SW 1271 (cell line): ENCODE measurements around the gene FBRS.
"Not testable (repeated sequence)": the region's sequence is repeated elsewhere in the genome, so short reads cannot be mapped to it uniquely, and the experiment has no call there.

Experiments used
- DNase-seq, 2 experiments: peaks; one replicate each; lab custom pipeline; 2025; lab: John Stamatoyannopoulos, UW

The FBRS gene

DNA sequence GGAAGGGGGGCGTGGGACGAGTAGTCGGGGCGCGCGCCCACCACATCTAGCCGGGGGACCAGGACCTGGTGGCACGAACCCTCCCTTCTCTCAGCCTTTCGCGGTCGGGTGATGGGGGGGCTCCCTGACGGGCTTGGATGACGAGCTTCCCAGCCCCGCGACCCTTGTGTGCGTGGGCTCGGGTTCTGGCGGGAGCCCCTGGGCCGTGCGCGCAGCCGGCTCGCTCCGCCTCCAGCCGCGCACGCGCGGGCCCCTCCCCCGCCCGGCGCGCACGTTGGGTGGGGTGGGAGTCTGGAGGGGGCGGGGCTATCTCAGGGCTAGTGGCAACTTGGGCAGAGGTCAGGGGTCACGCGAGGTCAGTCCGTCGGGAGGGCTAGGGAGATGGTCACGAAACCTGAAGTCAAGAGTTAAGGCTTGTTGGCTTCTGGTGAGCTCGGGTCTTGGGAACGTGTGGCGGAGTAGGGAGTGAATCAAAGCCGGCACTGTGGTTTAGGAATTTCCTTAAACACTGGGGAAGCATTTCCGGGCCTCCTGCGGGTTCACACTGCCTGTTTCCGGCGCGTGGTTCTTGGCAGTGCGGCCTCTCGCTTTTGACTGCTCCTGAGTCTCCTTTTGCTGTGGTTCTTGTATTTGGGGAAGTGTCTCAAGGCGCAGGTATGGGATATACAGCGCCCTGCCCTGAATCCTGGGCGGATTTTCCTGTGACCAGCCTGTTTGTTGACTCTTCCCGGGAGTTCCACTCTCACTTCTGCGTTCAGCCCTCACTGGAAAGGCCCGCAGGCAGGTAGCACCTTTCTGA lies 40.8 kb downstream of the FBRS start, which contains the start of gene SRCAP:
SRCAP (plus strand) TSS at position 356 of the 799 bp plus-strand sequence. CDS start 1,654 bp downstream, outside the sequence.
- DNase-seq, result peak; percentile 54 to 78

- DNase-seq, result no peak
Measured at GRCh38 chr16:30699615-30700099, 41.4 kb downstream of the FBRS start.

DNA sequence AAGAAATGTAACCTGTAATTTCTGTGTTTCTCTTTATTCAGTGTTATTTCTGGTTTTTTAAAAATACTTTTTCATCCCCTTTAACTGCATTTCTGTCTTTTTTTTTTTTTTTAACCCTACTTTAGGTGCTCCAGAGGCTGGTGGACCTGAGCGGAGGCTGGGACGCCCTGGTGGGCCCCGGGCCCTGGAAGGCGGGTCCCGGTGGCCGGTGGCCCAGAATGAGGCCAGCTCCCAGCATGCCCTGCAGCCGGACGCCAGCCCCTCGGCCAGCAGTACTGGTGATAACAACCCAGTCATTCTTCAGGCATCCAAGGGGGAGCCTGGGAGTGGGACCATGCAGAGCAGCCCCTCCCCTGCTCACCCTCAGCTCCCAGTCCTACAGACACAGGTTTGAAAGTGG lies 42.3 kb downstream of the FBRS start:
- DNase-seq, result no peak

DNA sequence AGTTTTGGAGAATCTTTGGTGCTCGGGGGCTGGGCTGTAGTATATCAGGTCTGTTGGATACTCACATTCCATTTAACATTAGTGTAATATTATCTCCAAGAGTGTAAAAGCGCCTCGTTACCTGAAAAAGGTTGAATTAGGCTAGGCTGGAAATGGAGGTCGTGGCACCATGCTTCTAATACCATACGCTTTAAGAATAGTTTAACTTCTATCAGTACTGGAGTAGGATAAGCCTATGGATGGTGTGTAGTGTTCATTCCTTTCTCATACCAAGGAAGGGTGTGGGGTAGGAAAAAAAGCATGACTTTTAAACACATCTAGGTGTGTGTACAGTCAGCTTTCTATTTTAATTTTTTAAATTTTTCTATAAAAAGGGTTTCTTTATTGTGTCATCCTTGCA lies 42.7 kb downstream of the FBRS start:
- DNase-seq, result no peak

- DNase-seq, result not testable (repeated sequence)
Measured at GRCh38 chr16:30703071-30703470, 44.8 kb downstream of the FBRS start.

- DNase-seq, result no peak
Measured at GRCh38 chr16:30703971-30704370, 45.7 kb downstream of the FBRS start.

GRCh38 chr16:30706046-30706445 lies 47.8 kb downstream of the FBRS start:
- DNase-seq, result no peak

DNA sequence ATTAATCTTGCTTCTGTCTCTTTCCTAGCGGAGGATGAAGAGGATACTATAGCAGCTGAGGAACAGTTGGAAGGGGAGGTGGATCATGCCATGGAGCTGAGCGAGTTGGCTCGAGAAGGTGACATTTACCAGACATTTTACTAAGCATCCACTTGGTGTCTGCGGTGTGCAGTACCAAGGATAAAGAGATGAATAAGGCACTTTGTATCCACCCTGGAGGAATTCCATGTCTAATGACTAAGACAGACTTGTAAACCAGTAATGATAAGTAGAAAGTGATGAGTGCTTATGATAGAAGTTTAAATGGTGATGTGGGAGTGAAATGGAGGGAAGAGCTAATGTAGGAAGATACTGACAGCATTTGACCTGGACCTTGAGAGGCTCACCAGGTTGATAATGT lies 52.7 kb downstream of the FBRS start:
- DNase-seq, result no peak

GRCh38 chr16:30711712-30712111 lies 53.5 kb downstream of the FBRS start:
- no peak for DNase-seq

GRCh38 chr16:30715750-30716445 lies 57.7 kb downstream of the FBRS start:
- DNase-seq, result no peak

- DNase-seq, result no peak
Measured at GRCh38 chr16:30720086-30720485, 61.9 kb downstream of the FBRS start.
